Esophagus muscularis mucosa (tissue), 4 donors: ENCODE results near the gene CSPG4.

Experiments
- EP300 ChIP-seq: sonication (generic); formaldehyde crosslinking; IDR thresholded peaks from one replicate; pipeline ENCODE4 v1.6.1; 2017; ENCODE audit warnings: antibody characterized with exemption
- POLR2A ChIP-seq: fragments of 450-650 bp; IDR thresholded peaks from one replicate; pipeline ENCODE4 v1.6.1; 2017; ENCODE audit warnings: antibody characterized with exemption, moderate library complexity, mild to moderate bottlenecking, low read depth
- POLR2AphosphoS5 ChIP-seq, 2 donors: sonication (generic); formaldehyde crosslinking; IDR thresholded peaks; one replicate each; pipeline ENCODE4 v1.6.1; 2017; ENCODE audit warnings: antibody characterized with exemption in 2 of 2
- TF ChIP-seq, protein P1 (sequence below), 3 experiments: fragments of 200-600 bp in 2 of 3; fragments of 450-650 bp in 1 of 3; sonication (generic) in 2 of 3; IDR thresholded peaks; one replicate each; pipeline ENCODE4 v1.5.1; 2017 to 2019; ENCODE audit warnings: antibody characterized with exemption in 3 of 3, mild to moderate bottlenecking in 2 of 3, moderate library complexity in 1 of 3

- TF ChIP-seq, protein P1, sequence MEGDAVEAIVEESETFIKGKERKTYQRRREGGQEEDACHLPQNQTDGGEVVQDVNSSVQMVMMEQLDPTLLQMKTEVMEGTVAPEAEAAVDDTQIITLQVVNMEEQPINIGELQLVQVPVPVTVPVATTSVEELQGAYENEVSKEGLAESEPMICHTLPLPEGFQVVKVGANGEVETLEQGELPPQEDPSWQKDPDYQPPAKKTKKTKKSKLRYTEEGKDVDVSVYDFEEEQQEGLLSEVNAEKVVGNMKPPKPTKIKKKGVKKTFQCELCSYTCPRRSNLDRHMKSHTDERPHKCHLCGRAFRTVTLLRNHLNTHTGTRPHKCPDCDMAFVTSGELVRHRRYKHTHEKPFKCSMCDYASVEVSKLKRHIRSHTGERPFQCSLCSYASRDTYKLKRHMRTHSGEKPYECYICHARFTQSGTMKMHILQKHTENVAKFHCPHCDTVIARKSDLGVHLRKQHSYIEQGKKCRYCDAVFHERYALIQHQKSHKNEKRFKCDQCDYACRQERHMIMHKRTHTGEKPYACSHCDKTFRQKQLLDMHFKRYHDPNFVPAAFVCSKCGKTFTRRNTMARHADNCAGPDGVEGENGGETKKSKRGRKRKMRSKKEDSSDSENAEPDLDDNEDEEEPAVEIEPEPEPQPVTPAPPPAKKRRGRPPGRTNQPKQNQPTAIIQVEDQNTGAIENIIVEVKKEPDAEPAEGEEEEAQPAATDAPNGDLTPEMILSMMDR (IDR thresholded peaks at IDR 0.05), result no peak
- no peak for TF ChIP-seq POLR2AphosphoS5 (IDR thresholded peaks at IDR 0.05)
- TF ChIP-seq POLR2A, result no peak
- TF ChIP-seq EP300, result no peak
Observed at GRCh38 chr15:75729326-75730069, 16.9 kb upstream of the CSPG4 start.
